NCI-H524 treated with DMSO at 0.1 percent for 48 hours (cell line): Measurements from ENCODE around the gene MESD.

ENCODE experiments used
- DNase-seq: peaks from one replicate; lab custom pipeline; 2025; lab: John Stamatoyannopoulos, UW

The MESD gene

DNA sequence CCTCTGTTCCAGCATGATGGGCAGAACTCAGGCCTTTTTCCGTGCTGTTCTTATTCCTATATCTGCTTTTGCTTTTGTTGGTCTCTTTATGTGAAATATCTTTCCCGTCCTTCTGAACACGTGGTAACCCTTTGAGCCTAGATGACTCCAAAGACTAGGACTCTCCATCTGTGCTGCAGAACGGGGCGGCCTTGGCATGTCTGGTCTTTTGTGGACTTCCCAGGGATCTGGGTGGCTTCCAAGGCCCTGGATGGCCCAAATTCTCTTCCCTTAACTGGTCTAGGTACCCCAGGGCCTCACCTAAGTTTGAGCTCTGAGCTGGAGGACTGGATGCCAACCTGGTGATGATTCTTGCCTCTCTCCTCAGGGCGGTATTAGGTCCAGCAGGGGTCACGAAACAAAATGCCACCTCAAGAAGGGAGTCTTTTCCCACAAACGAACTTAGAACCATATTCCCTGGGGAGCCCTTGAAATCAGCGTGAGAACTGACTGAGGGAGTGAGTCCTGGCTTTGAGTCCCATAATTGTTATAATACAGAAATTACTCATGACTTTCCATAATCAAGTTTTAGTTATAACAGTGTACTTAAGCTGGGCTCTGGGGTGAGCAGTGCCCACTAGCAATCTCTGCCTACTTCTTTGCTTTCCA lies 25.0 kb upstream of the MESD start:
- DNase-seq = no peak

DNA sequence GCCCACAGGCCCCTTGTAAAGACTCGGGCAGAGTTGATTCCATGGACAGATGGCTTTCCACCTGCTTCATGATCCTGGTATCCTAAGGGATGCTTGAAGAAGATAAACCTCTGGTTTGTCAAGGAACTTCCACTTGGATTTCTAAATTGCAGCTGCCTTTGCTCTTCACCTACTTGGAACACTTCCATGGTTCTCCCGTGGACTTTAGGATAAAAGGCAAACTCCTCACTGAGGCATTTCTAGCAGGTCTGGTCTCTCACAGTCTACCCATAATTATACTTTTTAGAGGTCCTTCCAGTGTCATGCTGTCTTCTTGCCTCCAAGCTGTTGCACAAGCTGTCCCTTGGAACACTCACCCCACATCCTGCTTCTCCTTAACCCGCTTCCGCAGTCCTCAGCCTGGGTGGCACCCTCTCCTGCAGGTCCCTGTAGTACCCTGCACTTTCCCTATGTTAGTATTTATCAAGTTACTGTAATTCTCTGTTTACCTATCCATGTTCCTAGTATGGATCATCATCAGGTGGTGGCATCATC lies 23.8 kb upstream of the MESD start:
- DNase-seq = no peak

DNA sequence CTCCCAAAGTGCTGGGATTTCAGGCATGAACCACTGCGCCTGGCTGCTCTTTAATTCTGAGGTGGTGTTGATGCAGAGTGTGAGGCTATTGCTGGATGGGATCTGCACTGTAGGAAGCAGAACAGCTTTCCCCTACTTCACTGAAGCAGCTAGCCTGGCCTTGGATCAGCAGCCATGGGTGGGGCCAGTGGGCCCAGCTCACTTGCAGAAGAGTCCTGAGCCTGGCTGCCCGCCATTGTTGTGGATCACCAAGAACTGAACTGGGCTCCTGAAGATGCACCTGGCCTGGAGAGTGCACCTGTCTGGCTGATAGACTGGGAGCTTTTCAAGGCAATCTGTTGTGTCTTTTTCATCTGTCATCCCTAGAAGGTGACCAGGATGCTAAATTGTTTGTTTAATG lies 23.0 kb upstream of the MESD start:
- no peak for DNase-seq

DNA sequence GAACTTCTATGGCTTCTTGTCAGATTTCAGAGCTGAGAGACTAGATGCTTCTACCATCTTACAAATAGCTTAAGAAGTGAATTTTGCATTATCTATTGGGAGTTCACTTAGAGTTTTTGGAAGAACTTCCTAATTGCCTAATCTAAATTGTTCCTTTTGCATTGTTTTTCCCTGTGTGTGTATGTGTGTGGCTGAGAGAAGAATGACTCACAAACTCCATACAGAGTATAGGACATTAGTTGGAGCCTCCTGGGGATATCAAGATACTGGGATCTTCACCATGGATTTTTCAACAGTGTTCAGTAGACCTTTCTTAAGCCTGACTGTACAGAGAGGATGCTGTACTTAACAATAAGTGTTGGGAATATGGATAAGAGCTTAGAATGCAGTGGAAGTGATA lies 22.0 kb upstream of the MESD start:
- DNase-seq = no peak

DNA sequence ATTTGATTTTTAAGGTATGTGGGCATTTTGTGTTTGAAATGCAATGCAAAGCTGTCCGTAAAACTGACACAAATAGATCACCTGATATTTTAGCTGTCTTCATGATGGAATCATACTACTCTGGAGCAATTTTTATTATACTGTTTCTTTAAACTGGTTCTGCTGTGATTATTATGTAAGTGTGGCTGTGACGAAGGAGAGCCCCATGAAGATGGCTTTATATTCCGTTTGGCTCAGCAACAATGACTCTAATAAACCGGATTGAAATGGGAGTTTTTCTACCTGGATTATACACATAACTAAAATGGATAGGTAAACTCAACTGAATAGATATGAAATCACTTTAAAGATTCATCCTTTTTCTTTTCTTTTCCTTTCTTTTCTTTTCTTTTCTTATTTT lies 20.5 kb upstream of the MESD start:
- DNase-seq = no peak

DNA sequence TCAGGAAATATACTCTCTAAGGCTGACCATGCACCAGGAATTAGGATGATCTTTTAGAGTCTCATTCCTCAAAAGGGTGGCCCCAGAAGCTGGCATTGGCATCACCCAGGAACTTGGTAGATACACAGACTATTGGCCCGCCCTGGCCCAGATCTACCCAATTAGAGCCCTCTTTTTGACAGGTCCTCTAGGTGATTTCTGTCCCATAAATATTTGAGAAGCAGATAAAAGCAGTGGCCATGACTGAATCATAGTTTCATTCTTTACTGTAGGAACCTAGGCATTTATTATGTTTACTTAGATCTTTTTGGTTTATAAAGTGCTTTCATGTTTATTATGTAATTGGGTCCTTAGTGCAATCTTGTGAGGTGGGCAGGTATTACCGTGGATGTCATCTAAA lies 18.7 kb upstream of the MESD start:
- no peak for DNase-seq

DNA sequence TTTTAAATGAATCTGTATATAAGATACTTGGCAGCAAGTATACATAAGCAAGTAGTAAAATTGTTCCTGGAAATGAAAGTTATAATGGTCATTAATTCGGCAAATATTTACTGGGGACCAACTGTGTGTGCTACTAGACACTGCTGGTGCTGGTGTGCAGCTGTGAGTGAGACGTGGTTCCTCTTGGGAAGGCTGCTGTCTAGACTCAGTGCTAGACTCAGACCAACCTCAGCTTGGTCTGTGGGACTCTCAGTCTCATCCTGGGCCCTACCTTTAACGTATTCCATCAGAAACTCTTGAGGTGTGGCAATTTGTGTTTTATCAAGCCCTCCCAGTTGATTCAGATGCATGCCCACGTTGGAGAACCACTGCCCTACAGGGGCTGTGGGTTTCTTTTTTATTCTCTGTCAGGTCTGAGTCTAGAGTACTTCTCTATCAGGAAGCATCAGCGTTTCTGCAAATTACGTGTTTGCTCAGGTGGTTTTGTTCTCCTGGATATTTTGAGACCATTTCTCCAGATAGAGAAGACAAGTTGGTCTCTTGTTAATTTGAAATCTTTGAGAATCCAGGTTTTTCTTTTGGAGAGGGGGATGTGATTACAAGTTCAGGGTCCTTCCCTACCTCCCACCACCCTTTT lies 17.9 kb upstream of the MESD start:
- no peak for DNase-seq

DNA sequence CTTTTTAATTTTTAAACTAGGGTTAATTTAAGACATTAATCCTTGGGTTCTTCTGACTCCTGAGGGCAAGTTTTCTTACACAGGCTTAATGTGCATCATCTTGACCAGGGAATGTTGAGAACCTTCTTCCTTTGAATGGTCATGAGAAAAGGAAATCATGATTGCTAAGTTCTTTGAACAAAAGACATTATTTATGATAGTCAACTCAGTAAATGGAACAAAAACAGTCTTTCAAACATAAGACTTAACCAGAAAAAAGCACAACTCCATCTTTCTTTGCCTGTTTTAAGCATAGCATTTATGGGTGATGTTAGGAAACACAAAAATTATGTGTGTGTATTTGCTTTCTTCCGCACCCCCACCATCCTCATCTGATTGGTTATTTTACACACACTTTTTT lies 16.5 kb upstream of the MESD start:
- DNase-seq = no peak

DNA sequence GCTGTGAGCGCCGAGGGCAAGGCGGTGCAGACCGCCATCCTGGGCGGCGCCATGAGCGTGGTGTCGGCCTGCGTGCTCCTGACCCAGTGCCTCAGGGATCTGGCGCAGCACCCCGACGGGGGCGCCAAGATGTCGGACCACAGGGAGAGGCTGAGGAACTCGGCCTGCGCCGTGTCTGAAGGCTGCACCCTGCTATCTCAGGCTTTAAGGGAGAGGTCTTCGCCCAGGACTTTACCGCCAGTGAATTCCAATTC lies 13.4 kb upstream of the MESD start:
- no peak for DNase-seq

DNA sequence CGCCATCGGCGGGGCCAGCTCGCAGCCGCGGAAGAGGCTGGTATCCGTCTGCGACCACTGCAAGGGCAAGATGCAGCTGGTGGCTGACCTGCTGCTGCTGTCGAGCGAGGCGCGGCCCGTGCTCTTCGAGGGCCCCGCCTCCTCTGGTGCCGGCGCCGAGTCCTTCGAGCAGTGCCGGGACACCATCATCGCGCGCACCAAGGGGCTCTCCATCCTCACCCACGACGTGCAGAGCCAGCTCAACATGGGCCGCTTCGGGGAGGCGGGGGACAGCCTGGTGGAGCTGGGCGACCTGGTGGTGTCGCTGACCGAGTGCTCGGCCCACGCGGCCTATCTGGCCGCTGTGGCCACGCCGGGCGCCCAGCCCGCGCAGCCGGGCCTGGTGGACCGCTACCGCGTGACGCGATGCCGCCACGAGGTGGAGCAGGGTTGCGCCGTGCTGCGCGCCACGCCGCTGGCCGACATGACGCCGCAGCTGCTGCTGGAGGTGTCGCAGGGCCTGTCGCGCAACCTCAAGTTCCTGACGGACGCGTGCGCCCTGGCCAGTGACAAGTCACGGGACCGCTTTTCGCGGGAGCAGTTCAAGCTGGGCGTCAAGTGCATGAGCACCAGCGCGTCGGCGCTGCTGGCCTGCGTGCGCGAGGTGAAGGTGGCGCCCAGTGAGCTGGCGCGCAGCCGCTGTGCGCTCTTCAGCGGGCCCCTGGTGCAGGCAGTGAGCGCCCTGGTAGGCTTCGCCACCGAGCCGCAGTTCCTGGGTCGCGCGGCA lies 12.9 kb upstream of the MESD start:
- no peak for DNase-seq

DNA sequence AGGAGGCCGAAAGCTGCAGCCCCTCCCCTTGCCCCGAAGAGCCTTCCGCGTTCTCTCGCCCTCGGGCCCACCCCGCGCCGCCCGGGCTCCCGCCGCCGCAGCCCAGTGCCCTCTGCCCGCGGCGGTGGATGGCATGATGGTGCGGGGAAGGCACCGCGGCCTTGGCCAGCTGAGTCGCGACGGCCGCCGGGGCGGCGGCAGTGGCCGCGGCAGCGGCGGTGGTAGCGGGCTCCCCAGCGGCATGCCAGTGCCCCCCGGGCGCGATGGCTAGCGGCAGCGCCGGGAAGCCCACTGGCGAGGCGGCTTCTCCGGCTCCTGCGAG lies 12.4 kb upstream of the MESD start:
- no peak for DNase-seq

DNA sequence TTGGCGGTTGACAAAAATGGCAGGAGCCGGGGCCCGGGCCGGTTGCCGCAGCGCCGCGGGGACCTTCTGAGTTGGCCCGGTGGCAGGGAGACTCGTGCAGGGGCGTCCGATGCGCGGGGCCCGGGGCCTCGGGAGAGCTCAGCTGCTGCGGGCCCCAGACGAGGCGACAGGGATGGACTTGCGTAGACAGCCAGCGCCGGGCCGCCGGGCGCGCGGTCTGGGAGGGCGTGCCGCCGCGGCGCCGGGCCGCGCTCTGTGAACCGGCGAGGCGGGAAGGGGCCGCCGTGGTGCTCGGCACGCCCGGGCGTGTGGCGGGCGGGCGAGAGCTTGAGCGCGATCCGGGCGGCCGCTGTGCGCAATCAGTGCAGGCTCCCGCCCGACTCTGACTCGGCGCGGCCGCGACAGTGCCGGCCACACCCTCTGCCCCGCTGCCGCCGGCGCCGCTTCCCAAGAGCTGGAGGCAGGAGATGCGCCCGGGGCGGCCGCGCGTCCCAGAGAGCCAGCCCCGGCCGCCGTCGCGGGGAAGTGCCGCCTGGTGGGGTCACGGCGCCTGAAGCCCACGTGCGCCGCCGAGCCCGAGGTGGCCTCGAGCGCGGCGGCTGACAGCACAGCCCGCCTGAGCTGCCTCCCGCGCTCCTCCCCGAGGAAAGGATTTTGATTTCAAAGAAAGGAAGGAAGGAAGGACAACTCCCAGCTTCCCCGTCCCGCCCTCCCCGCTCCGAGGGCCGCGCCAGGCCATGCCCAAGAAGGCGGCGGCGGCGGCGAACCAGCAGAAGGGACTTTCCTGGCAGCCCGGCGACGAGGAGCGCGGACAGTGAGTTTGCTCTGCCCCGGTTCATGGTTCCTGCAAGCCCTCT lies 11.8 kb upstream of the MESD start:
- no peak for DNase-seq

DNA sequence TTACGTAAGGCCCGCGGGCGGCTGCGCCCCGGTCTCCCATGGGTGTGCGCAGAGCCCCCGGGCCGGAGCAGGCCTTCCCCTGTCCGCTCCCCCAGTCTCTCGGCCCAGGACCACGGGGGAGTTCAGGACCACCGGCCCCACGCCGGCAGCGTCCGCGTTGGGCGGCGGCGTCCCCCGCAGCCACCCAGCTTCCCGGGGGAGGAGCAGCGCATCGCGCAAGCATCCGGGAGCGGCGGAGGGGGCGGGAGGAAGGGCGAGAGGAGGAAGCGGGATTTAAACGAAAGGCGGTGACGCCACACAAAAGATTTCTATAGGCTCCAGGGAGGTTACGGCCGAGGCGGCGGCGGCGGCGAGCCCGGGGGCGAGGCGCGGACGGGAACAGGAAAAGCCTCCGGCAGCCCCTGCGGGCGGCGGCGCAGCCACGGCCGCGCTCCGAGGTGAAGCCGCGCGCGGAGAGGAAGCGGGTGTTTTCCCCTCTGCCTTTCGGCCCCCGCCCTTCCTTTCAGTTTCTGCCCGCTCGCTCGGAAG lies 11.1 kb upstream of the MESD start, which contains the start of gene TLNRD1:
Gene TLNRD1 (plus strand): TSS at position 300 of the 528 bp plus-strand sequence. CDS start 1,349 bp downstream, outside the sequence.
- DNase-seq = peak; percentile 63

DNA sequence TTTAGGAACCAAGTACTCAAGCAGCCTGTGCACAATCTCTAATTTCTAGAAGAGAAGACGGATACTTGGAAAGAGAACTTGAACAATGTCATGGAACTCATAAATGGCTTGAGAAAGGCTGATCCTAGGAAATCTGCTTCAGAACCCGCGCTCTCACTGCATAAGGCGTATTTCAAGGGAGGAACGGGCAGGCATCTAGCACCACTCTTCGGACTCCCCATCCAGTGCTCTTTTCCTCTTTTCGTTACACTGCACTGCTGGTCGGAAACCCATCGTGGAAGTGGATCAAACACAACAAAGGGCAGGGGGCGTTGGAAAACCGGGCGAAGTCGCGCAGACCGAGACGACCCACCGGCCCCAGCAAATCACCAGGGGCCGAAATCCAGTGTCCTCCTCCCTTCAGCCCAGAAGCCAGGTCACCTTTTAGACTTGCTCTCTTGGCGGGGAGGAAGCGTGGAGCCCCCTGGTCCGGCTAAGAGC lies 10.6 kb upstream of the MESD start:
- DNase-seq = no peak

DNA sequence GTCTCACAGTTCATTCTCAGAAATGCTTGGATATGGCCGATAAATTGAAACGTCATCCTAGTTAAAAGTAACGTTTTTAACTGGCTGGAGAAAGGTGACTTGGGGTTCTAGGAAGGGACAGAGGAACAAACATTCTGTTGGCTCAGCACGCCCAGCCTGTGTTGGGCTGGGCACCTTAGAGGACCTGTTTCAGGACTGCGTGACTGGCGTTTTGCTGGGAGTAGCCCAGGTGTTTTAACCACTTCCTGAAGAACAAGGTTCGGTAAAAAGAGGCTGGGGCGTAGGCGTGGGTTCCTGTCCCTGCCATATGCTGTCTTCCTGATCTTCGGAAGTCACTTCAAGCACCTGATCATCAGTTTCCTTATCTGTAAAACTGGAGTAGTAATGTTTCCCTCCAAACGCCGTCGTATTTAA lies 10.0 kb upstream of the MESD start:
- DNase-seq = no peak

DNA sequence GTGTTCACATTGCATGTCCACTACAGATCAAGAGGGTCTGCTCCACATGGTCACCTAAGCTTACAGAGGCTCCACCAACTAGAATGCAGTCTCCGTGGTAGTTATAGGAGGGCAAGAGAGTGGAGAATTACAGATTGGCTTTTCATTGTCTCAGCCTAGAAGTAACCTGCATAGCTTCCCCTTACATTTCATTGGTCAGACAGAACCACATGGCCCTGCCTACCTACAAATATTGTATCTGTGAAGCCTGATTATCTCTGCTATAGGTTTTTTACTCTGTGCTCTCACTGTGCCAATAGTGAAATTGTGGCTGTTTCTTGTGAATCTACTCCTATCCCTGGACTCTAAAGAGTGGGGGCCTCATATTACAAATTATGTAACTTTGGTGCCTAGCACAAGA lies 8.6 kb upstream of the MESD start:
- no peak for DNase-seq

DNA sequence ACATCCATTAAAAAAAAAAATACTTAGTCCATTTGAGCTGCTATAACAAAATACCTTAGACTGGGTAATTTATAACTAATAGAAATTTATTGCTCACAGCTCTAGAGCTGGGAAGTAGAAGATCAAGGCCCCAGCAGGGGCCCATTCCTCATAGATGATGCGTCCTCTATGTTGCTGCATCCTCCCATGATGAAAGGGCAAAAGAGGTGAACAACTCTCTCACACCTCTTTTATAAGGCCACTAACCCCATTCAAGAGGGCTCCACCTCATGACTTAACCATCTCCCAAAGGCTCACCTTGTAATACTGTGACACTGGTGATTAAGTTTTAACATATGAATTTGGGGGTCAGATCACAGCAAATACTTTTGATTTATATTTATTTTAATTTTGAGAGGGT lies 8.1 kb upstream of the MESD start:
- no peak for DNase-seq

DNA sequence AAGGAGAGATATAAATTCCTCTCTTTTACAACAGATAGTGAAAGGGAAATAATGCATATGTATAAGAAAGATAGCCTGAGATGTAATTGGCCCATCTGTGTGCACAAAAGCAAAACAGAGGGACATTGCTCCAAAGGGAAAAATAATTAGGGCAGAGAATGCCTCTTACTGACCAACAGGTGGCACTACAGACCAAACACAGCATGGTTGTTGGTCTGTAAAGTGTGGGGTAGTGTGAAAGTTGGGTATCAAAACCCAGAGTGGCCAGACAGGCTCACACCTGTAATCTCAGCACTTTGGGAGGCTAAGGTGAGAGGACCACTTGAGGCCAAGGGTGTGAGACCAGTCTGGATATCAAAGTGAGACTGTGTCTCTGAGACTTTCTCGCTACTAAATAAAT lies 6.6 kb upstream of the MESD start:
- DNase-seq = peak; percentile 20

DNA sequence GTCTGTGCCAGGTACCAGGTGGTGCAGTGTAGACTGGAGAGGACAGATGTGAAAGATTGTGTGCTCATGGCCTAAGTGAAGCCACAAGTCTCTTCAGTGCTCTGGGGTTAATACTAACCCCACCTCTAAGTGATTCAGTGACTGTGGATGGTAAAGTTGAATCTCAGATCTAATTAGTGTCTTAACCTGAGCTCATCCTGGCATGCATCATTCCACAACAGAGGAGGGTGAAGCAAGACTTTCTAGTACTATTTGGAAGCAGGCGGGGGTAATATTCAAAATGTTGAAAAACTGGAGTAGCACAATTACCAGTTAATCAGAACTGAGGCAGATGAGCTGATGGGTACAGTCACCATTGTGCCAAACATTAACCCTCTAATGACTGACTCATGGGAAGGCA lies 2.8 kb upstream of the MESD start:
- no peak for DNase-seq

DNA sequence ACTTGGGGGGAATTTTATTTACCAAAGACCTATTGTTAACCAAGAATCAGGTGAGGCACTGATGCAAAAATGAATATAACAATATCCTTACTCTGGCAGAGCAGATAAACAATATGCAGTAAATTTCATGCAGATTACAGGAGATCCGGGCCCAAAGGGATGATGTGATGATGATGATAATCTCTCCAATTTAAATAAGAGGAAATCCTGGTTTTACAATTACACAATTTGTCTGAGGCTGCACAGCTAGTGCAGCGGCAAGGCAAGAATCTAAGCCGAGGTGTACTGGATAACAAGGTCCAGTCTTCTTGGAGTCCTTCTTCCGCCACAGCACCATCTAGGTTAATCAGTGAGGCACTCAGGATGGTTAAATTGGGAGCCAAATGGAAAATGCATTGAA lies 2.4 kb upstream of the MESD start:
- DNase-seq = no peak

DNA sequence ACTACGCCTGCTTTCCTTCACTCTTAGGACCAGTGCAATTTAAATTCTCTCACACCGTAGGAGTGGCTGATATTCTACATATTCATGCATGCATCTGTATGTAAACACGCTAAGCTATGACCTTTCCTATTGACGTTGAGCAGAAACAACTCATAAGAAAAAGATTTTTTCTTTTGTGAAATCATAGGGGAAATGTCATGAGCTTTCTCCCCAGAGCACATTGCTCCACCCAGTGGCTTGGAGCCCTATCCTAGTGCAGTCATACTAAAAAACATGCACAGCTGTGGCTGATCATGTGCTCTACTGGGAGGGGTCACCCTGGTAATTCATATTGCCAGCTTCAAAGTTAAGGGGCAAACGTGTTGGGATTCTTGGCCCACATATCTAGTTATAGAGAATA lies 1.8 kb upstream of the MESD start:
- DNase-seq = no peak

DNA sequence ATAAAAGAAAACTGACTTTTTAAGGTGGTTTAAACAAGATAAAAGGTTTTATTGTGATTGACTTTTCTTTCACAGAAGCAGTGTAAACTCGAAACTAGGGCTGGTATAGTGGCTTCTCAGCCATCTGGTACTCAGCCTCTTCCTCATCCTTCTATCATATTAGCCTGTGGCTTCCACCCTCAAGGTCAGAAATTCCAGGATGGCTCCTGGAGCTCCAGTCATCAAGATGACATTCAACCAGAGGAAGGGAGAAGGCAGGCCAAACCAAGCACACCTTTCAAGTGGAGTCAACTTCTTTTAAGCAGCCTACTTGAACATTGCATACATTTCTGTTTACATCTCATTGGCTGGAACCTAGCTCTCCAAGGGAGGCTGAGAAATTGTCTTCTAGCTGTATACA lies 1.3 kb upstream of the MESD start:
- DNase-seq = no peak
